HEK293T (cell line): Measurements from ENCODE around the gene CAMK1G.

ENCODE experiments used
- CTCF ChIA-PET: fragments of 350-600 bp; formaldehyde crosslinking; extraction: SDS; loops from one replicate; lab custom pipeline; 2021; ENCODE audit warnings: antibody characterized with exemption, inconsistent platforms; lab: Yijun Ruan, JAX
- POLR2A ChIA-PET: fragments of 350-600 bp; formaldehyde crosslinking; extraction: SDS; loops from one replicate; lab custom pipeline; 2020; ENCODE audit warnings: antibody characterized with exemption, inconsistent platforms; lab: Yijun Ruan, JAX
- DNase-seq: peaks from one replicate; pipeline ENCODE4 v3.0.0; 2012; ENCODE audit warnings: mixed read lengths; ENCODE audit errors: extremely low spot score
- ARNT ChIP-seq: fragments of 450-650 bp; IDR thresholded peaks from 2 replicates; pipeline ENCODE4 v1.6.1; 2017; ENCODE audit warnings: mild to moderate bottlenecking
- BHLHE40 ChIP-seq: fragments of 450-650 bp; IDR thresholded peaks from 2 replicates; pipeline ENCODE4 v1.6.1; 2016; ENCODE audit warnings: mild to moderate bottlenecking, moderate library complexity, borderline replicate concordance
- CTBP1 ChIP-seq: fragments of 450-650 bp; IDR thresholded peaks from 2 replicates; pipeline ENCODE4 v1.6.1; 2016; ENCODE audit warnings: borderline replicate concordance
- ELF4 ChIP-seq: fragments of 450-650 bp; IDR thresholded peaks from 2 replicates; pipeline ENCODE4 v1.6.1; 2017; ENCODE audit warnings: antibody characterized with exemption
- FOXA1 ChIP-seq: fragments of 450-650 bp; IDR thresholded peaks from 2 replicates; pipeline ENCODE4 v1.6.1; 2016; ENCODE audit warnings: mild to moderate bottlenecking
- FOXK2 ChIP-seq: fragments of 450-650 bp; IDR thresholded peaks from 2 replicates; pipeline ENCODE4 v1.6.1; 2016; ENCODE audit warnings: mild to moderate bottlenecking
- FOXM1 ChIP-seq: fragments of 450-650 bp; IDR thresholded peaks from 2 replicates; pipeline ENCODE4 v1.6.1; 2017; ENCODE audit warnings: mild to moderate bottlenecking, borderline replicate concordance
- HDGF ChIP-seq: fragments of 450-650 bp; IDR thresholded peaks from 2 replicates; pipeline ENCODE4 v1.6.1; 2017; ENCODE audit warnings: antibody characterized with exemption, borderline replicate concordance
- L3MBTL2 ChIP-seq: fragments of 450-650 bp; conservative IDR thresholded peaks from 2 replicates; pipeline ENCODE4 v1.6.1; 2016; ENCODE audit warnings: mild to moderate bottlenecking
- LEF1 ChIP-seq: fragments of 450-650 bp; IDR thresholded peaks from 2 replicates; pipeline ENCODE4 v1.6.1; 2017; ENCODE audit warnings: mild to moderate bottlenecking, borderline replicate concordance
- NFRKB ChIP-seq: fragments of 450-650 bp; IDR thresholded peaks from 2 replicates; pipeline ENCODE4 v1.6.1; 2016; ENCODE audit warnings: mild to moderate bottlenecking, moderate library complexity
- SP1 ChIP-seq: fragments of 450-650 bp; IDR thresholded peaks from 2 replicates; pipeline ENCODE4 v1.6.1; 2017
- SUZ12 ChIP-seq: fragments of 450-650 bp; IDR thresholded peaks from 2 replicates; pipeline ENCODE4 v1.6.1; 2016; ENCODE audit warnings: mild to moderate bottlenecking
- TARDBP ChIP-seq: fragments of 450-650 bp; IDR thresholded peaks from 2 replicates; pipeline ENCODE4 v1.6.1; 2016
- ZNF384 ChIP-seq: fragments of 450-650 bp; IDR thresholded peaks from 2 replicates; pipeline ENCODE4 v1.6.1; 2016
- TF ChIP-seq, protein P1 (sequence below): fragments of 450-650 bp; IDR thresholded peaks from 2 replicates; pipeline ENCODE4 v1.6.1; 2016

Gene CAMK1G

DNA sequence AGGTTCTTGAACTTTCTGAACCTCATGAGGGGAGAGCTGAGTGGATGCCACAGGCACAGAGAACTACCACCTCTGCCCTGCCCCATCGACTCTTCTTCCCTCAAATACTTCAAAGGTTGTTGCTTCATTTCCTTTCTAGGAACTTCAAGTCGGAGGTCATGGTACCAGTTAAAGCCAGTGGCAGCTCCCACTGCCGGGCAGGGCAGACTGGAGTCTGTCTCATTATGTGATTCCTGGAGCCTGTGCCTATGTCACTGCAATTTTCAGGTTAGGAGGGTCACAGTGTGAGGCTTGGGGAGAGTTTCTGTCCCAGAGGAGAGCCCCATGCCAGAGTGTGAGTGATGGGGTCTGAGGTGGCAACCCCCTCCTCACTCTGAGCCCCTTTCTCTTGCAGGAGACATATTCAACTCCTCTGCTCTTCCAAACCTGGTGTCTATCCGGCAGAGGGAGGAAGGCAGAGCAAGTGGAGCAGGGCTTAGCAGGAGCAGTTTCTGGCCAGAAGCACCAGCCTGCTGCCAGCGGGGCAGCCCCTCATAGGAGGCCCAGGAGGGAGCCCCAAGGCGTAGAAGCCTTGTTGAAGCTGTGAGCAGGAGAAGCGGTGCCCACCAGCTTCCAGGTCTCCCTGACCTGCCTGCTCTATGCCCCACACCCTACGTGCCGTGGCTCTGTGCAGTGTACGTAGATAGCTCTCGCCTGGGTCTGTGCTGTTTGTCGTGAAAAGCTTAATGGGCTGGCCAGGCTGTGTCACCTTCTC, 29.3 kb downstream of the CAMK1G start:
- CTCF ChIA-PET: interaction anchor here (0.6 kb wide), 1 partner anchor 10 kb away, joined by 3 read pairs; no protein-coding TSS in a partner anchor
- no peak for DNase-seq
- no peak for TF ChIP-seq ARNT
- POLR2A ChIA-PET: no interaction called here

DNA sequence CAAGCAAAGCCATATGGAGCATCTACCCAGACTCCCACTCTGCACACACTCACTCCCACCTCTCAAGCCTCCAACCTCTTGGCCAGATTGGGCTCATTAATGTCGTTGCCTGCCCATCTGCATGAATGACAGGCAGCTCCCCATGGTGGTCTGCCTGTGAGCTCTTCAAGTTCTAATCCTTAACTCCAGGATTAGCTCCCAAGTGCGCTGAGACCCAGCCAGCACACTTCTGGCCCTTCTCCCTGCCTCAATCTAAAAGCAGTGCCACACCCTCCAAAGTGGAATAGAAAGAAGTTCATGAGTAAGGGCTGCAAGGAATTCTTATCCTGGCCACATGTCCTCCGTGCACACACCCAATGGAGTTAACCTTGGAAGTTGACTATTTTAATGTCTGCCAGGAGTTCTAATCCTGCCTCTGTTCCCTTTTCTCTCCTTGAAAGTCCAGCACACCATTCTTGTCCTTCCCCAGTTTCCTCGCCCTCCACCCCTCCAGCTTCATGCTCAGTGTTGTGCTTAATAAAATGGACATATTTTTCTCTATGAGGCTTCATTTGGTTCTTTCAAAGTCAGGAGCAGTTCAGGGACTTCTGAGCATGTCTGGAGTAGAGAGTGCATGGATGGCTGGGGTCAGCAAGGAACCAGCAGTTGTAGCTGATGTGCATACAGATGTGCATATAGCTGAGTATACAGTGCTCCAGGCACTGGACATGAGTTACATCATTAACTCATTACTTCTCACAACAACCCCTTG, 30.1 kb downstream of the CAMK1G start:
- no peak for DNase-seq
- CTCF ChIA-PET: no interaction called here
- no peak for TF ChIP-seq ARNT
- TF ChIP-seq ZNF384: no peak
- TF ChIP-seq TARDBP: no peak
- TF ChIP-seq BHLHE40: no peak
- TF ChIP-seq FOXK2: no peak
- no peak for TF ChIP-seq FOXM1
- no peak for TF ChIP-seq L3MBTL2
- no peak for TF ChIP-seq HDGF
- no peak for TF ChIP-seq FOXA1
- no peak for TF ChIP-seq LEF1
- TF ChIP-seq SUZ12: no peak
- TF ChIP-seq CTBP1: no peak
- POLR2A ChIA-PET: no interaction called here

DNA sequence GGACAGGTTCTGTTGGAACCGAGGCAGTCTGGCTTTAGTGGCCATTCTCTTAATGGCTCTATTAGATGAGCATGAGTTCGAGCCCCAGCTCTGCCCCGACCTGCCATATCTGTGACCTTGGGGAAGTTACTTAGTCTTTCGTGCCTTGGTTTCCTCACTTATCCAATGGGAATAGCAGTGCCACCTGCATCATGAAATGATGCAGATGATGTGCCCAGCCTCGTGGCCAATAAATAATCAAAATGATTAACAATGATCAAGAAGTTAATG, 30.6 kb downstream of the CAMK1G start:
- no peak for DNase-seq
- ChIA-PET CTCF (no interaction called here), POLR2A (no interaction called here)
- no peak for TF ChIP-seq NFRKB
- no peak for TF ChIP-seq ARNT
- TF ChIP-seq FOXA1: no peak
- no peak for TF ChIP-seq L3MBTL2

DNA sequence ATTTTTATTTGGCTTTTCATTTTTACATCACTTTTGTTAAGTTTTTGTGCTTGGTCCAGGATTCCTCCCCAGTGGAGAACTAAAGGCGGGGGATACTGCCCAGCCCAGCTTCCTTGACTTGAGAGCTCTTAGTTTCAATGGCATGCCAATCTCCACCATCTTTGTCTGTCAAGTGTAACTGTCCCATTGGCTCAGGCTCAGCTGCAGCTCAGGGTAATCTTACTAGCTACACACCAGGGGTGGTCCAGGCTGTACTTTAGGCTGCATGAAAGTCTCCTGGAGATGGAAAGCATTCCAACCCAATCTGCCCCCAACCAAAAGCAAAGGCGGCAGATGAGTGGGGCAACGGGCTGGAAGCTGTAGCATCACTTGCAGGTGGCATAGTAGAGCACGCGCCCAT, 31.4 kb downstream of the CAMK1G start:
- TF ChIP-seq ARNT: no peak
- TF ChIP-seq TARDBP: no peak
- TF ChIP-seq FOXK2: no peak
- no peak for TF ChIP-seq SUZ12
- TF ChIP-seq ELF4: no peak
- no peak for TF ChIP-seq FOXM1
- no peak for TF ChIP-seq CTBP1
- TF ChIP-seq LEF1: no peak
- no peak for TF ChIP-seq L3MBTL2
- no peak for TF ChIP-seq ZNF384
- TF ChIP-seq BHLHE40: no peak
- TF ChIP-seq SP1: no peak
- no peak for TF ChIP-seq HDGF
- TF ChIP-seq, protein P1, sequence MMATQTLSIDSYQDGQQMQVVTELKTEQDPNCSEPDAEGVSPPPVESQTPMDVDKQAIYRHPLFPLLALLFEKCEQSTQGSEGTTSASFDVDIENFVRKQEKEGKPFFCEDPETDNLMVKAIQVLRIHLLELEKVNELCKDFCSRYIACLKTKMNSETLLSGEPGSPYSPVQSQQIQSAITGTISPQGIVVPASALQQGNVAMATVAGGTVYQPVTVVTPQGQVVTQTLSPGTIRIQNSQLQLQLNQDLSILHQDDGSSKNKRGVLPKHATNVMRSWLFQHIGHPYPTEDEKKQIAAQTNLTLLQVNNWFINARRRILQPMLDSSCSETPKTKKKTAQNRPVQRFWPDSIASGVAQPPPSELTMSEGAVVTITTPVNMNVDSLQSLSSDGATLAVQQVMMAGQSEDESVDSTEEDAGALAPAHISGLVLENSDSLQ: no peak
- TF ChIP-seq FOXA1: no peak
- TF ChIP-seq NFRKB: no peak
- DNase-seq: no peak
- CTCF ChIA-PET: interaction anchor here (2.4 kb wide), 1 partner anchor 25 kb away, joined by 6 read pairs; no protein-coding TSS in a partner anchor
- POLR2A ChIA-PET: no interaction called here

DNA sequence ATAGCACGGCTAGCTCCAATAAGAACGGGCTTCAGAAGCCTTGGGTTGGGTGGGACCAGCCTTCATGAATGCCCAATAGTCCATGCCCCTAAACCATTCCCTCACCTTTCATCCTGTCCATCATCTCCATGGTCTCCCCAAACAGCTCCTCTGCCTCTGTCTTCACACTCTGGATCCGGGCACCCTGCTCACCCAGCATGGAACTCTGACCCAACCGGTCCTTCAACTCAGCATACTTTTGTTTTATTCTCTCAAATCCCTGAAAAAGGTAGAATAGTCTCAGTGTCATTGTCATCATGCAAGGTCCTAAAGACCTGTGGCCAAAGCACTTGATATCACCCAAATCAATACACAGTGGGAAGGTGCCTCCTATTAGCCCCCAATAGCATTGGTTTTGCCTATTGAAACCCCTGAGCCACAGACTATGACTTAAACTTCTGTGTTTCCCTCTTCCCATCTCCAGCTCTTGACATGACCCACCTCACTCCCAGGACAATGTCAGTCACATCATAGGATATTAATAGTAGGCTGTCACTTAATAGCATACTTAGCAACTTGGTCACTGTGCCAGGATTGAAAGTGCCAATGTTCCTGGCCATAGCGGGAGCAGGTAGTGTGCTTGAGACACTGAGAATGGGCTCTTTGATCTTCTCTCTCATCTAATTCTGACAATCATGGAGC, 33.0 kb downstream of the CAMK1G start:
- CTCF ChIA-PET: interaction anchor here (2.4 kb wide), 1 partner anchor 26 kb away, joined by 6 read pairs; no protein-coding TSS in a partner anchor
- DNase-seq: no peak
- no peak for TF ChIP-seq CTBP1
- no peak for TF ChIP-seq TARDBP
- no peak for TF ChIP-seq SUZ12
- no peak for TF ChIP-seq L3MBTL2
- no peak for TF ChIP-seq BHLHE40
- no peak for TF ChIP-seq ZNF384
- no peak for TF ChIP-seq SP1
- no peak for TF ChIP-seq LEF1
- no peak for TF ChIP-seq FOXM1
- TF ChIP-seq HDGF: no peak
- TF ChIP-seq FOXK2: no peak
- TF ChIP-seq, protein P1: no peak
- no peak for TF ChIP-seq NFRKB
- POLR2A ChIA-PET: no interaction called here

DNA sequence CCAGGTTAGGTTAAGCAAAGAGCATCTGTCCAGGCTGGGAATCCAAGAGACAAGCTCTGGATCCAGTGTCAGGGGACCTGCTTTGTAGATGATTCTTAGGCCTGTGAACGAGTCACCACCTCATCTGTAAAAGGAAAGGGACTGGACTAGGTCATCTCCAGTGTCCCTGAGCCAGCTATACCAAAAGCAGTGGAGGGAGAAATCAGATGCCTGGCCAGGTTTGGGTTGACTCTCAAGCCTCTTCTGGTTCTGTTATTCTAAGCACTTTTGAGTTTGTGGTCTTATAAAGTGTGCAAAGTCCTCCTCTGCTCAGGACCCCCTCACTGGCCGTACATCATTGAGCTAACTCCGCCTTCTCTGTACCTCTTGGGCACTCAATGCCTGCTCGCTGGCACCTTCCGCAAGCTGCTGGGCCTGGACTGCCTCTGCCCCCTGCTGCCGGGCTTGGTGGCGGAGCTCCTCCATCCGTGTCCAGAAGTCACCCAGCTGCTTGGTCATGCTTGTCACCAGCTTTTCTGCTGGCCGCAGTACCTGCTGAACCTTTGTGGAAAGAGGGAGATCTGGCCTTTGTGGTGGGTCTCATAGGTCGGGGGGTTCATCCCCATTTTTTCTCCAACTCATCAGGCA, 33.6 kb downstream of the CAMK1G start:
- POLR2A ChIA-PET: no interaction called here
- no peak for DNase-seq
- TF ChIP-seq ELF4 (no peak), CTBP1 (no peak), SP1 (no peak)
- CTCF ChIA-PET: no interaction called here
